HTR-8/SVneo (cell line): Measurements from ENCODE around the gene GTF2A1.

Source experiments
- DNase-seq: peaks from one replicate; pipeline ENCODE4 v3.0.0; 2011; ENCODE audit warnings: low spot score, mixed read lengths; ENCODE audit not compliant: insufficient read length
- FAIRE-seq: peaks from 2 replicates; lab custom pipeline; 2011; peaks lifted over from hg19 to GRCh38; lab: Jason Lieb, UNC

GTF2A1 gene

GRCh38 chr14:81144824-81145603 lies 75.7 kb downstream of the GTF2A1 start:
- no peak for DNase-seq
- no peak for FAIRE-seq

DNA sequence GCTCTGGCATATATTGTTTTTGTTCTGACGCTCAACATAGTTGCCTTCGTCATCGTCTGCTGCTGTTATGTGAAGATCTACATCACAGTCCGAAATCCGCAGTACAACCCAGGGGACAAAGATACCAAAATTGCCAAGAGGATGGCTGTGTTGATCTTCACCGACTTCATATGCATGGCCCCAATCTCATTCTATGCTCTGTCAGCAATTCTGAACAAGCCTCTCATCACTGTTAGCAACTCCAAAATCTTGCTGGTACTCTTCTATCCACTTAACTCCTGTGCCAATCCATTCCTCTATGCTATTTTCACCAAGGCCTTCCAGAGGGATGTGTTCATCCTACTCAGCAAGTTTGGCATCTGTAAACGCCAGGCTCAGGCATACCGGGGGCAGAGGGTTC lies 77.0 kb downstream of the GTF2A1 start:
- DNase-seq: no peak
- FAIRE-seq: no peak

GRCh38 chr14:81141426-81141825 lies 79.3 kb downstream of the GTF2A1 start:
- DNase-seq (no peak), FAIRE-seq (no peak)

DNA sequence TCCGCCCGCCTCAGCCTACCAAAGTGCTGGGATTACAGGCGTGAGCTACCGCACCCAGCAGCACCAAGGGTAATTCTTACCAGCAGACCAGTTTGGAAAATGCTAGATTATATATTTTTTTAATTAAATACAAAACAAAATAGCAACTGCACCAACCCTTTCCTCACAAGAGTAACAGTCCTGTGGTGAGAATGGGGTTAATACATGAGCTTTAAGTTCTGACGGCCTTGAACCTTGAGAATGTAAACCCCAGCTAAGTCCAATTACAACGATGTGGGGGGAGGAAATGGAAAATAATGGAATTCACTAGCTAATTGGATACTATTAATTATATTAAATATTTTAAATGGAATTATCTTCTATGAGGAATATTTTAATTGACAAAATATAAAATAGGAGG lies 82.3 kb downstream of the GTF2A1 start:
- DNase-seq: no peak
- FAIRE-seq: no peak

- DNase-seq (peak; percentile 46), FAIRE-seq (no peak)
Measured at GRCh38 chr14:81137316-81137715, 83.4 kb downstream of the GTF2A1 start.

DNA sequence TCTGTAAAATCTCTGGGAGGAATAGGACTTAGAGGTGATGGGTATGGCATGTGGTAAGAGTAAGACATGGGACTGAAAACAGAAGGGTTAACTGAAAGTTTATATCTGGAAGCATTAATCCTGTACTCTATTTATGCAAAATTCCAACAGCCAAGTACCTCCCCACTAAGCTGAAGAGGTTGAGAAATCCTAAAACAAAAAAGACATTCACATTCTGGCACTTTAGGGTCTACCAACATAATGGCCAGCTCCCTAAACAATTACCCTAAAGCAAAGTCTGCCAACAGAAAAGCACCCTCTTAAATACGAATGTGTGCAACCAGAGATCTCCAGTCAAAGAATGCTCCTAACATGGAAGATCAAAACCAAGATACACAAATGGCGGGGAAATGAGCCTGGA lies 87.4 kb downstream of the GTF2A1 start:
- DNase-seq: no peak
- FAIRE-seq: no peak

DNA sequence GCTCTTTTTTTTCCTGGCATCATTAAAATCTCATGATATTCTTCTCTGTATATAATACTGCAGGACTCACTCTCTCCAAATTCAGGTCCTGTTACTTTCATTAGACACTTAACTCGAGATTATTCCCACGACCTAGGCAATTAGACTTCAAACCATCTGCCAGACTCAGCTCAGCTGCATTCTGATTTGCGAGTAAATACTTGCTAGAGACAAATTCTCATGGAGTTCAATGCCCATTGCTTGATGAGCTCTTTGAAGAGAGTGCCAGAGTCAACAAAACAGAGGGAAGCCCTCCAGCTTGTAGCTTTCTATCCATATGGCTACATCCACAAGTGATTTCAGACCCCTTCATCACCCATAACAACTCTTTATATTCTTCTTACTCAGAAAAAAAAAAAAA lies 88.3 kb downstream of the GTF2A1 start:
- no peak for FAIRE-seq
- DNase-seq: no peak

DNA sequence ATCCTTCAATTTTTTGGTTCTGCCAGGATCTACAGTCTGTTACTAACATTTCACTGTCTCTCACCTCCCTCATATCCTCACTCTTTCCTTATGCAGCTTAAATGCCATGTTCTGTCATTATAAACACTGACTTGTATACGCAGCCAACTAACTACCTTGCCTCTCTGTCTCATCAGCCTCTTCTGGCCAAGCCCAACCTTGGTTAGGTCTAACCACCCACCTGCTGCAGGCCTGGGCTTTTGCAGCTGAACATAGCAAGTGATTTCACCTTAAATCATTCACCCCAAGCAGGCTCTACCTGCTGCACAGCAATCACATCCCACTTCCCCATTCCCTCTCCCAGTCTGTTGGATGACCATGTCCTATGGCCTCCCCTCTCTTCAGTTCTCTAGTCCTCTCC lies 91.5 kb downstream of the GTF2A1 start:
- no peak for FAIRE-seq

GRCh38 chr14:81127785-81128184 lies 93.0 kb downstream of the GTF2A1 start:
- FAIRE-seq (no peak), DNase-seq (no peak)

More for the DNA sequence above, 91.5 kb downstream of the GTF2A1 start:
- no peak for DNase-seq

DNA sequence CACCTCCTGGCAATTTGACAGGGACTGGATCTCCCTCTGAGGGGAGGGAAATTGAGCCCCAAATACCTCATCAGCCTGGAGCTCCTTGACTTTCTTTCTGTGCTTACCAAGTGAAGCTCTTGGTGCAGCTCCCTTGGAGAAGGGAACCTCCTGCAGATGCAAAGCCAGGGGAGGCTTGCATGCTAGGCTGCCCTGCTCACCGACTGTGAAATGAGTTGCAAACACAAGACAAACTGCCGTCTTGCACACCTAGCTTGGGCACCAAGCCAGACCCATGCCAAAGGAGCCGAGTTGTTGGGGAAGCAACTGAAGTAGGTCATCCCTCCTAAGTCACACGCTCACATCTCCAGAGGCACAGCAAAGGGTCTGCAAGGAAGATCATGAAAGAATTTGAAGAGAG lies 95.2 kb downstream of the GTF2A1 start:
- no peak for FAIRE-seq

More for the DNA sequence above, 95.2 kb downstream of the GTF2A1 start:
- no peak for DNase-seq
